ENCODE results near the gene FOSL2.

FOSL2 gene

DNA sequence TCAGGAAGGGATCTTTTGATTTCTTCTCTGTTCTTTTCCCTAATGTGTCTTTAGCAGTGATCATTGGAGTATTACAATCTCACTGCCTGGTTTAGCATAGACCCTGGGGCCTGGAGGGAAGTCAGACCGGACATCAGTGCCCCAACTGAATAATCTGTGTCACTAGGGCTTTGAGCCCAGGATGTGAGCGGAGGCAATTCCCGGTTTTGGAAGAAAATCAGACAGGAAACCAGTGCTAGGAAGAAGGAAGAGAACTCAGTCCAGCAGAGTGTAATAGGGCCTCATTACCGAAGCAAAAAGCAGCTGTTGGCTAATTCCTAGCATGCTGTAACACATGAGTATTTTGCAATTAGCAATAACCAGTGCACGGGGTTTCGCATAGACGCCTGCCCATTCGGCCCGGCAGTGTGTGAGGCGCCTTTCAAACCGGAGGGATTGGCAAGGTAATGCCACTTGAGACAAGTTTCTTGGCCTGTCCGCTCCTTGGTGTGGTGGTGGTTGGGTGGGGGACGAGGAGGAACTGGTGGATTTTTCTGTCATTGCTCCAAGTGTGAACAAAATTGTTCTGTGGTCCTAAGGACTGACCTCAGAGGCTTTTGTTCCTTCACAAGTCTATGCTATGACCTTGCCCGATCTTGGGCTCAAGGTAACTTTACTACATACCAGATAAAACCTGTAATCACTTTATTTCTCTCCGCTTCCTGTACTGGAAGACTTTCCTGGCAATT, 2.8 kb downstream of the FOSL2 start:
- no peak for DNase-seq (ENCODE audit: low spot score)

DNA sequence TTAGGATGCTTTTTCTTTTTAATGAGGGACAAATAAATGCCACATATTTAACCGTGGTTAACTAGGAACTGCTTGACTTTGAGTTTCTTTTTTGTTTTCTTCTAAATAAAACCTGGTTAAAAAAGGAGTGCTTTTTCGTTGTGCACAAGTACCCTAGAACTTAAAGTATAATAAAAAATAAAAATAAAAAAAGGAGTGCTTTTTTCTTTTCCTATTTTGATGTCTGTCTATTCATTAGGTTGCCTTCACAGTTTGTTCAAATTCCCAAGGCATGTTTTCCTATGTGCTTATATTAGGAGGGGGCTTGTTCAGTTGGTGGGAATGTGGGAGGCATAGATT, 4.4 kb downstream of the FOSL2 start:
- no peak for DNase-seq (ENCODE audit: low spot score)

DNA sequence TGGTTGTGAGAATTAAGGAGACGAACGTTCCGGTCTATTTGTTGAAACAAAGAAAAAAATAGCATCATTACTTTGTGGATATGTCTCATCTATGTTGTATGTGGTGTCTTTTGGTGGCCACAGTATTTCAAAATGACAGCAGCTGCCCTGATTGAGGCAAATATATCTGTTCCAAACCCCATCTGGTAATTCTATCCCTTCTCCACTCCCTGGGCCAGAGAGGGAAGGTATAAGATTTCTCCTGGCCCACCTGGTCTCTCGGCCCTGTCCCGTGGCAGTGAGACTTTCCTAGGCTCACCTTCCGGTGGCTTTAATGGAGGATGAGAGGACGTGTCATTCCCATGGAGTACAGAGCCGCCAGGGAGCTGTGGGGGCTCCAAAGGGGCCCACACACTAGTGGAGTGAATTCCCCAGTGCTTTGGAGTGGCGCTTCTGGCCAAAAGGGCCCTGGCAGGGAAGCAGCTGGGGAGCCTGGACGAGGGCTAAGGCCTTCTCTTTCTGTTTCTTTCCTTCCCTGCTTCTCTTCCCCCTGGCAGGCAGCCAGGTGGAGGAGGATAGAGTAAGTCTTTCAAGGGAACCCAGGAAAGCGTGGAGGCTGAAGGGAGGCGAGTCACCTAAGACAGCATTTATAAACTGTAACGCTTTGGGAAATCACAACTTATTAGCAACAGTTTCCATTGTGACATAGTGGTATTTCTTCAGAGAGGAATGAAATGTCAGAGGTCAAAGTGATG, 5.6 kb downstream of the FOSL2 start:
- no peak for DNase-seq (ENCODE audit: low spot score)

- DNase-seq (ENCODE audit: low spot score): no peak
Measured at GRCh38 chr2:28399289-28399688, 6.6 kb downstream of the FOSL2 start.

DNA sequence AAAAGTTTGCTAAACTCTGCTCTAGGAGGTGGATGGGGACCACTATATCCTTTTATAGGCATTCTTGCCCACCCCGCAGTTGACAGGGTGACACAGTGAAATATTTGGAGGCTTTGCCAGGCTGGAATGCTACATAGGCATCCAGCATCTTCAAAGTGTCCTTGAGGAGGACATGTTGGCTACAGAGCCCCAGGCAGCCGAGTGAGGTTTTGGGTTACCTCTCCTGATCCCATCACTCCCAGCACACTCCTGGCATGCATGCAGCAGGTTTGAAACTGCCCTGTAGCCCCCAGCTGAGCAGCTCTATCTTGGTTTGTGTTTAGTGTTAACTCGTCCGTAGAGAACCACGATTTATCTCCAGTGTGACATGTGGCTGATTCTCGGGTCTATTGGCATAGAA, 7.3 kb downstream of the FOSL2 start:
- no peak for DNase-seq (ENCODE audit: low spot score)

DNA sequence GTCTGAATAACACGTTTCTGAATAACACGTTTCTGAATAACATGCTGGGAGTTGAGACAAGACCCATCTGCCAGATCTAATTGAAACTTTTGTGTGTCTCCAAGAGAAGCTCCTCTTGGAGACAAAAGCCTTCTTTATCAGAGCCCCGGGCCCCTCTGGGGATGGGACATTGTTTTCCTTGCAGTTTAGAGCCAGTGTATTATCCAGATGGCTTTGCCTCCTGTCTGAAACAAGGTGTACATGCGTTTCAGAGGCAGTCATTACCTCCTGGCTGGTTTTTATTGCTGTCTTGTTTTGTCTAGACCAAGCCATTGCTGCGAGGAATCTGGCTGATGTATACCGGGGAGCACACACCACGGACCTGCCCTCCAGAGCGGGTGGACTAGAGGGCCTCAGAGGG, 7.8 kb downstream of the FOSL2 start:
- no peak for DNase-seq (ENCODE audit: low spot score)

DNA sequence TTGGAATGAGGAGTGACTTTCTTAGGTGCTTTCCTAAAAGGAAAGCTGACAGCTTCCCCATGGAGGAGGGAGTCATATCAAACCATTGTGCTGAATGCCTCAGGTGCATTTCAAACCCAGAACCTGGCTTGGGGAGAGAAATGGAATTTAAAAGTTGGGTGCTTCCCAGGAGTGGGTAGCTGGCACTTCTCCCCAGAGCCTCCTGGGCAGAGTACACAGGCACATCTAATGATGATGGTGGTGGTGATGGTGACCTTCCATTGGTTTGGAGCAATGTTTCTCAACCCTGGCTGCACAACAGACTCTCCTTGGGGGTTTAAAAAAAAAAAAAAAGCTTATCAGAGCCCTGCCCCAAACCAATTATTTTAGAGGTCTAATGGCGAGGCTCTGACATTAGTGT, 8.3 kb downstream of the FOSL2 start:
- no peak for DNase-seq (ENCODE audit: low spot score)

DNA sequence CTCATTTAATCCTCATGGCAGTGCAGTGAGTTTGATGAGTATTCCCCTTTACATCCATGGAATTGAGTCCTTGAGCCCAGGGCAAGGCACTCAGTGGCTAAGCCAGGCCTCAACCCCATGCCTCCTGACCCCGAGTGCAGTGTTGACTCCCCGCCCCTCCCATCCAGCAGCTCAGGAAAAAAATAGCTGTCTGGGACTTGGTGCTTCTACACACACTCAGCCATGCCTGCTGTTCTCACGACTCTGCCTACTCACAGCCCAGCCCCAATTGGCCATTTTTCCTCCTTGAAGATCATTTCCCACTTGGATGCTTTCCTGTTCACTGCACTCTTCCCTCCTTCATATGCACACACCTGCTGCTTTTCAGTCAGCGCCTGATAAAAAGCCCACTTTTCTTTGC, 8.8 kb downstream of the FOSL2 start:
- DNase-seq (ENCODE audit: low spot score): no peak

GRCh38 chr2:28401948-28402550, 9.4 kb downstream of the FOSL2 start:
- DNase-seq (ENCODE audit: low spot score): no peak

- no peak for DNase-seq (ENCODE audit: low spot score)
Measured at GRCh38 chr2:28403370-28403956, 10.8 kb downstream of the FOSL2 start.

DNA sequence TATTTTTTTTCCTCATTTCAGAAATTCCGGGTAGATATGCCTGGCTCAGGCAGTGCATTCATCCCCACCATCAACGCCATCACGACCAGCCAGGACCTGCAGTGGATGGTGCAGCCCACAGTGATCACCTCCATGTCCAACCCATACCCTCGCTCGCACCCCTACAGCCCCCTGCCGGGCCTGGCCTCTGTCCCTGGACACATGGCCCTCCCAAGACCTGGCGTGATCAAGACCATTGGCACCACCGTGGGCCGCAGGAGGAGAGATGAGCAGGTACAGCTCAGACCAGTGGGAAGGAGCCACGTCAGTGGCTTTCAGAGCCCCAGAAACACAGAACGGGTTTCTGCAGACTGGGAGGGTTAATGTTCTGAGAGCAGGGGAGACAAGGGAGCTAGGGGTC, 11.4 kb downstream of the FOSL2 start:
- no peak for DNase-seq (ENCODE audit: low spot score)

- no peak for DNase-seq (ENCODE audit: low spot score)
Measured at GRCh38 chr2:28405537-28405936, 12.9 kb downstream of the FOSL2 start.

DNA sequence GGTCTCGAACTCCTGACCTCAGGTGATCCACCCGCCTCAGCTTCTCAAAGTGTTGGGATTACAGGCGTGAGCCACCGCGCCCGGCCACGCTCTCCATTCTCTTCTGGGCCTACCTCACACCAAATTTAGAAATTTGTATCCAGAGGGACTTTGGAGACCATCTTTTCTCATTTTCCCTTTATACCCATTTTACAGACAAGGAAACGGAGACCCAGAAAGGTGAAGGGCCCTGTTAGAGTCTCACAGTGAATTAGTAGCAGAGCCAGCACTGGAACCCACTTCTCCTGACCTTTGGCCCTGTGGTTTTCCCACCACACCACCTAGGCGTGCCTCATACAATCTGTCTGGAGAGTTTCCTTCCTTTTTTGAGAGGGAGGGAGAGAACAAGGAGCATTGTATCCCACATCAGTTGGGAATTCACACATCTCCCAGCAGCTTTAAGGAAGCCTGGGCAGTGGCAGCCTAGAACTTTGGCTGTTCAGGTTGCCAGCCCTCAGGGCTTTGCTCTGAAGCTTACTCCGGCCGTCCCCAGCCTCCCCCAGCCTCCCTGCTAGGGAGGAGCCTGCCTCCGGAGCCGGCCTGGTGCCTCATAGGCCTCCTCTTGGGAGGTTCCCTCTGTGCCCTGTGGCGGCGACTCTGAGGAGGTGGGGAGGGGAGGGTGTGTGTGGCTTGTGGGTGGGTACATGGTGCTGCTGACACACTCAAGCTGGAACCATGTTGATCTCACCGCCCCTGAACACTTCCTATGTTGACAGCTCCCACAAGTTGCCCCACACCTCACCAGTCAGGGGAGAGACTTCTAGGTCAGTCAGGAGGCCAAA, 13.8 kb downstream of the FOSL2 start:
- no peak for DNase-seq (ENCODE audit: low spot score)

GRCh38 chr2:28407131-28407975, 14.7 kb downstream of the FOSL2 start:
- no peak for DNase-seq (ENCODE audit: low spot score)

DNA sequence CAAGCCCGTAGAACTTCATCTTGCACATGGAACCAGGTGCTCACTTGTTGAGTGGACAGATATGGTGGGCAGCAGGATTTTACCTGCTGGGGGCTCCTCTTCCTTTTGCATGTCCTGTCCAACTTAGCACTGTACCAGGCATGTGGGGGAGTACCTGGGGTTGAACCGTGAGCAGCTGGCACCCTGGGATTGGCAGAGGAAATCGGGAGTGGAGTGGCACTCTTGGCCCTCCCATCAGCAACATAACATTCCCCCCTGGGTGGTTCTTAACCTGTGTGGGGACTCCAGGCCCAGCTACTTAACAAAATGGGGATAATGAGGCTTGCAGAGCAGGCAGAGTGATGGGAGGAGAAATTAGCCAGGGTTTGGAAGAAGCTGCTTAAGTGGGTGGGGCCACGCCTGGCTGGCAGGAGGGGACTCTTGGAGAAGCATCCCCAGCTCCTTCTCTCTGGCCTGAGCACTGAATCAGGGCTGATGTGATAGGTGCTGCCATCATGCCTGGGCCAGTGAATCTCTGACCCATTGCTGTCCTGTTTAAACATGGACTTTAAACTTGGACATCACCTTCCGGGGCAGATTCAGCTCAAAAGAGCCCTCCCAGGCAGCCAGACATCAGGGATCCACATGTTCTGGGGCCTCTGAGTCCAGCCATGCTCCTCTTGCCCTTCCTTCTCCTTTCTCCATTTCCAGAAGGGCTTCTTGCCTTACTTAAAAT, 15.5 kb downstream of the FOSL2 start:
- no peak for DNase-seq (ENCODE audit: low spot score)

- DNase-seq (ENCODE audit: low spot score): no peak
Measured at GRCh38 chr2:28408764-28409599, 16.3 kb downstream of the FOSL2 start.

DNA sequence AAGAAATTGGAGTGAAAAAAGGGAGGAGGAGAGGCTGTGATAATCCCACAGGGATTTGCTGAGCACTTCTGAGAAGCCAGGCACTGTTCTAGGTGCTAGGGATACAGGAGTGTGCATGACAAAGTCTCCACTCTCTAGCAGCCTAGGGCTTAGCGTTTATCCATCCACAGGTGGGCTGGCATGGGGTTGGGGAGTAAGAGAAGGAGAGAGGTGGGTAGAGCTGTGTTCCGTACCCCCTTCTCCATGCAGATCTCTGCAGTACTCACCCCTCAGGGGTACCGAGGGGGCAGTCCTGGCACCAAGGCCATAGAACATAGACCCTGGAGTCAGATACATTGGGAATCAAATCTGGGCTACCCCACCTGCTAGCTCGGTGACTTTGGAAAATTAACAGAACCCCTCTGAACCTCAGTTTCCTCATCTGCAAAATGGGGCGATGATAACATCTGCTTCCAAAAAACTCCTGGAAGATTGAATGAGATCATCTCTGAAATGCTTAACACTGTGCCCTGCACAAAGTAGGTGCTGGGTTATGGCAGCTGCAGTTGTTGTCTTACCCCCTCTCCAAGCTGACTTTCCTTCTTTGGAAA, 18.6 kb downstream of the FOSL2 start:
- DNase-seq (ENCODE audit: low spot score): no peak

DNA sequence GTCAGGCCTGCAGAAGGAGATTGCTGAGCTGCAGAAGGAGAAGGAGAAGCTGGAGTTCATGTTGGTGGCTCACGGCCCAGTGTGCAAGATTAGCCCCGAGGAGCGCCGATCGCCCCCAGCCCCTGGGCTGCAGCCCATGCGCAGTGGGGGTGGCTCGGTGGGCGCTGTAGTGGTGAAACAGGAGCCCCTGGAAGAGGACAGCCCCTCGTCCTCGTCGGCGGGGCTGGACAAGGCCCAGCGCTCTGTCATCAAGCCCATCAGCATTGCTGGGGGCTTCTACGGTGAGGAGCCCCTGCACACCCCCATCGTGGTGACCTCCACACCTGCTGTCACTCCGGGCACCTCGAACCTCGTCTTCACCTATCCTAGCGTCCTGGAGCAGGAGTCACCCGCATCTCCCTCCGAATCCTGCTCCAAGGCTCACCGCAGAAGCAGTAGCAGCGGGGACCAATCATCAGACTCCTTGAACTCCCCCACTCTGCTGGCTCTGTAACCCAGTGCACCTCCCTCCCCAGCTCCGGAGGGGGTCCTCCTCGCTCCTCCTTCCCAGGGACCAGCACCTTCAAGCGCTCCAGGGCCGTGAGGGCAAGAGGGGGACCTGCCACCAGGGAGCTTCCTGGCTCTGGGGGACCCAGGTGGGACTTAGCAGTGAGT, 19.4 kb downstream of the FOSL2 start:
- no peak for DNase-seq (ENCODE audit: low spot score)

DNA sequence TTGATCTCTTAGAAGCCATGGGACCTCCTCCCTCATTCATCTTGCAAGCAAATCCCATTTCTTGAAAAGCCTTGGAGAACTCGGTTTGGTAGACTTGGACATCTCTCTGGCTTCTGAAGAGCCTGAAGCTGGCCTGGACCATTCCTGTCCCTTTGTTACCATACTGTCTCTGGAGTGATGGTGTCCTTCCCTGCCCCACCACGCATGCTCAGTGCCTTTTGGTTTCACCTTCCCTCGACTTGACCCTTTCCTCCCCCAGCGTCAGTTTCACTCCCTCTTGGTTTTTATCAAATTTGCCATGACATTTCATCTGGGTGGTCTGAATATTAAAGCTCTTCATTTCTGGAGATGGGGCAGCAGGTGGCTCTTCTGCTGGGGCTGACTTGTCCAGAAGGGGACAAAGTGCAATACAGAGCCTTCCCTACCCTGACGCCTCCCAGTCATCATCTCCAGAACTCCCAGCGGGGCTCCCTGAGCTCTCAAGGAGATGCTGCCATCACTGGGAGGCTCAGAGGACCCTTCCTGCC, 20.0 kb downstream of the FOSL2 start:
- no peak for DNase-seq (ENCODE audit: low spot score)

Measured in RKO (cell line).